NCI-H1105 (cell line): Measurements from ENCODE around the gene CHTF18.
"Not testable (repeated sequence)": the region's sequence is repeated elsewhere in the genome, so short reads cannot be mapped to it uniquely, and the experiment has no call there.

ENCODE experiments used
- DNase-seq: peaks from one replicate; lab custom pipeline; 2025; lab: John Stamatoyannopoulos, UW

The CHTF18 gene

GRCh38 chr16:788399-789126, at the start of gene CHTF18:
Gene CHTF18, plus strand, starts transcription at chr16:788620. Its CDS starts 65 bp downstream, at chr16:788685.
- DNase-seq: peak; percentile 75

- DNase-seq: no peak
Measured at GRCh38 chr16:739560-740458, 48.6 kb upstream of the CHTF18 start.

DNA sequence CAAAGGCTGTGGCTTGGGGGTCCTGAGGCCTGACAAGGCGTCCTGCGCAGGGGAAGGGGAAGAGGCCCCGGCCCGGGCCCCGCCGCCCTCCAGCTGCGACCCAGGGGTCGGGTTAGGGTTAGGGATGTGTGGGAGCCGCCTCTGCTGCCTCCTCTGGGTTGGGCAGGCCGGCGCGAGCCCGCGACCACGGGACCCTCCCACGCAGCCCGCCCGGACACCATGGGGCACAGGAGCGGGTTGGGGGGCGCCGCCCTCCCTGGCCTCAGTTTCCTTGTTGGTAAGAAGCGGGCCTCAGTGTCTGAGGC, 48.0 kb upstream of the CHTF18 start:
- DNase-seq: no peak

- DNase-seq: peak; percentile 68
Measured at GRCh38 chr16:740764-741505, 47.5 kb upstream of the CHTF18 start, which contains the start of gene CIAO3. Gene CIAO3, minus strand, starts transcription at chr16:740997. Its CDS starts 12 bp downstream, at chr16:740985.

GRCh38 chr16:741986-742629, 46.3 kb upstream of the CHTF18 start:
- DNase-seq: no peak

DNA sequence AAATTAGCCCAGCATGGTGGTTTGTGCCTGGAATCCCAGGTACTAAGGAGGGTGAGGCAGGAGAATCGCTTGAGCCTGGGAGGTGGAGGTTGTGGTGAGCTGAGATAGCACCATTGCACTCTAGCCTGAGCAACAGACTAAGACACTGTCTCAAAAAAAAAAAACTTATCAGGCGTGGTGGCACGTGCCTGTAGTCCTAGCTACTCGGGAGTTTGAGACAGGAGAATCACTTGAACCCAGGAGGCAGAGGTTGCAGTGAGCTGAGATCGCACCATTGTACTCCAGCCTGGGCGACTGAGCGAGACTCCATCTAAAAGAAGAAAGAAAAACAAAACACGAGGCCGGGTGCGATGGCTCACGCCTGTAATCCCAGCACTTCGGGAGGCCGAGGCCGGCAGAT, 45.5 kb upstream of the CHTF18 start:
- not testable (repeated sequence) for DNase-seq

GRCh38 chr16:743794-744500, 44.5 kb upstream of the CHTF18 start:
- no peak for DNase-seq

GRCh38 chr16:745739-746138, 42.7 kb upstream of the CHTF18 start:
- DNase-seq: no peak

DNA sequence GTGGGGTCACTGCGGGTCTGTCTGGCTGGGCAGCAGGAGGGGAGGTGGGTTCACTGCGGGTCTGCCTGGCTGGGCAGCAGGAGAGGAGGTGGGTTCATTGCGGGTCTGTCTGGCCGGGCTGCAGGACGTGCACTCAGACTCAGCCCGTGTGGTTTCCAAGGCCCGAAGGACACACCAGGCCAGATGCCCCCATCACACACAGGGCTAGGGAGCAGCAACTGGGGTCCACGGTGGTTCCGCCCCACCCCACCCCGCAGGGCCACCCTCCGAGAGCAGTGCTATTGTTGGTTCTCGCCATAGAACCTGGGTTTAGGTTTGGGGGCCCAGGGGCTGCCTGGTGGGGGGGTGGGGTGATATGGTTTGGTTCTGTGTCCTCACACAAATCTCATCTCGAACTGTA, 41.8 kb upstream of the CHTF18 start:
- DNase-seq: no peak

DNA sequence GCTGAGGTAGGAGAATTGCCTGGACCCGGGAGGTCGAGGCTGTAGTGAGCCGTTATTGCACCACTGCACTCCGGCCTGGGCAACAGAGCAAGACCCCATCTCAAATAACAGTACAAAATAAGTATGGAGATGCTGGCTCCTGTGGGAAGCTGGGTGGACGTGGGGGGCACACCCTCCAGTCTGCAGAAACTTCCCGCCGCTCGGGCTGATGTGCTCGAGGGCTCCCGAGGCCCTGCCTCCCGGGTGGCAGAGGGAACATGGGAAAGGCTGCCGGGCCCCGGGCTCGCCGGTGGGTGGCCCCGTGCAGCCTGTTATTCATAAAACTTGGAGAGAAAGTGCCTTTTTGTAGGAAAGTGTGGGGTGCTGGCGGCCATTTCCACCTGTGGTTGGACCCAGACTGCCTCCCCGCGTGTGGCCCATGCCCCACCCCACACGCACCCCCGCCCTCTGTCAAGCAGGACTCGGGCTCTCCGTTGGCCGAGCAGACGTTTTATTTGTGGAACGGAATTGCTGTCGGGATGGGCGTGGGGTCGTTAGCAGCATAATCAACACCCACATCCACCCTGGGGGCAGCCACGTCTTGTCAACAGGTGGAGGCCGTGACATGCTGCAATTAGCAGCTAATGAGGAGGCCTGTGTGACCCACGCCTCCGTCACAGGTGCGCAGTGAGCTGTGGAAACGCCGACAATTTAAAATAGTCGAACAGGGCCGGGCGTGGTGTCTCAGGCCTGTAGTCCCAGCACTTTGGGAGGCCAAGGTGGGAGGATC, 40.3 kb upstream of the CHTF18 start:
- no peak for DNase-seq

DNA sequence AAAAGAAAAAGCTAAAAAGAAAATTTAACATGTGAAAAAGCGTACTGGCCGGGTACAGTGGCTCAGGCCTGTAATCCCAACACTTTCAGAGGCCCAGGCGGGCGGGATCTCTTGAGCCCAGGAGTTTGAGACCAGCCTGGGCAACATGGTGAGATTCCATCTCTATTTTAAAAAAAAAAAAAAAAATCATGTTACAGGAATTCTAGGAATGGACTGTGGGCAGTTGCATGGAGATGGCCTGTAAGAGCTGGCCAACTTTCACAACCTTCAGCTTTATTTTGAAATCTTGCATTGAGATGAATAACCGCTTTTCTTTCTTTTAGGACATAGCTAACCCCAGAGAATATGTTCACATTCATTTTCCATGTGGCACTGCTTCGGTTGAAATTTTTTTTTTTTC, 39.4 kb upstream of the CHTF18 start:
- DNase-seq: no peak

DNA sequence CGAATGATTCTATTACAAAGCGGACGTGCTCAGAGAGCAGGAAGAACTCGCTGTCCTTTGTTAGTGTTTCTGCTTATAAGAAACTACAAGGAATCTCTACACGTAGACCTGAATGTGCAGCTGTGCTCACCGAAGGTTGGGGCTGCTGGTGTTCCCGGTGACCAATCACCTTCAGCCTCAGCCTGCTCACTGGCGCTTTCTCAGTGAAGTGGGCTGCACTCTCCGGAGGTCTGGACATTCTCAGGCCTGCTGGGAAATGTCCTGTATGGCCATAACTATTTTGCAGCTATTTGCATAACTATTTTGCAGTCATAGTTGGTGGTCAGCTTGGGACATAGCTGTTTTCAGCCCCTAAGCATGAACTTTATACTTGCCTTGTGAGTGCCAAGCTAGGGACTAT, 37.9 kb upstream of the CHTF18 start:
- DNase-seq: no peak

- no peak for DNase-seq
Measured at GRCh38 chr16:751152-752006, 37.0 kb upstream of the CHTF18 start.

DNA sequence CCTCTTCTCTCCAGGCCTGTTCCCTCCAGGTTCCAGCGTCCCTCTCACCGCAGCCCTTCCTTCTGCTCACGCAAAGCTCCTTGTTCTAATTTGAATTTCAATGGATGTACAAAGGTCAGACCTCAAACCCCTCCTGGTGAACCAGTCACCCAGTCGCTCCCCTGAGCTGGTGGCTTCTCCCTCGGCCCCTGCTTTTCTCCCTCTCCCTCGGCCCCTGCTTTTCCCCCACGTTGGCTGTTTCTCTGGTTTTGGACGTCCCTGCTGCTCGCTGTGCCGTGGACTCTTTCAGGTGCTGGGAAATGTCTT, 36.5 kb upstream of the CHTF18 start:
- DNase-seq: no peak

DNA sequence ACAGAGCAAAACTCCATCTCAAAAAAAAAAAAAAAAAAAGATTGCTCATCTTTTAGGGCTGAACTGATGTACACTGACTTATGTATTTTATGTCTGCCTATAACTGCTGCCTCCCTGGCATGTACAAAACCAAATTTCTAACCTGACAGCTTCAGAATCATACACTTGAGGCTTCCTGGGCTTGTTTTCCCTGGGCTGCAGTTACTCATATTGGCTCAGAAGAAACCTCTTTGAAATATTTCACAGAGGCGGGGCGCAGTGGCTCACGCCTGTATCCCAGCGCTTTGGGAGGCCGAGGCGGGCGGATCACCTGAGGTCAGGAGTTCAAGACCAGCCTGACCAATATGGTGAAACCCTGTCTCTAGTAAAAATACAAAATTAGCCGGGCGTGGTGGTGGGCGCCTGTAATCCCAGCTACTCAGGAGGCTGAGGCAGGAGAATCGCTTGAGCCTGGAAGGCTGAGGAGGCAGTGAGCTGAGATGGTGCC, 34.3 kb upstream of the CHTF18 start:
- DNase-seq: not testable (repeated sequence)

DNA sequence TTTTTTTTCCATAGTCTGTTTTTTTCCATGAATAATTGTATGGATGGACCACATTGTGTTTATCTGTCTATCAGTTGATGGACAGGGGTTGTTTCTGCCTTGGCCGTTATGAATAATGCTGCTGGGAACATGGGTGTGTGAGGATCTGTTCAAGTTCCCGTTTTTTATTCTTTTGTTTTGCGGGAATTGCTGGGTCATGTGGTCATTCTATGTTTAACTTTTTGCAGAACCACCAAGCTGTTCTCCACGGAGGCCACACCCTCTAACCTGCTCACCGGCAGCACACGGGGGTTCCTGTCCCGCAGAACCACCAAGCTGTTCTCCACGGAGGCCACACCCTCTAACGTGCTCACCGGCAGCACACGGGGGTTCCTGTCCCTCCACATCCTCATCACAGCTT, 33.8 kb upstream of the CHTF18 start:
- no peak for DNase-seq

DNA sequence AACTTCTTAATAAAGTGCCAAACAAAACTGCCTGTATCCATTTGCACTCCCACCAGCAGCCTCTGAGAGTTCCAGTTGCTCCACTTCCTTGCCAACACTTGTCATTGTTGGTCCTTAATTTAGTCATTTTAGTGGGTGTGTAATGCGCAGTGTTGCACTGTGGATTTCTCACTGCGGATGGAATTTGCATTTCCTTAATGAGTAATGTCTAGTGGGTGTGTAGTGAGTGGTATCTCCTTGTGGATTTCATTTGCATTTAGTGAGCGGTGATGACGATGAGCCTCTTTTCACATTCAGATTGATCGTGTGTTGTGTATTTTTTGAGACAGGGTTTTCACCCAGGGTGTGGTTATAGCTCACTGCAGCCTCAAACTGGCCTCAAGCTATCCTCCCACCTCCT, 32.0 kb upstream of the CHTF18 start:
- no peak for DNase-seq

DNA sequence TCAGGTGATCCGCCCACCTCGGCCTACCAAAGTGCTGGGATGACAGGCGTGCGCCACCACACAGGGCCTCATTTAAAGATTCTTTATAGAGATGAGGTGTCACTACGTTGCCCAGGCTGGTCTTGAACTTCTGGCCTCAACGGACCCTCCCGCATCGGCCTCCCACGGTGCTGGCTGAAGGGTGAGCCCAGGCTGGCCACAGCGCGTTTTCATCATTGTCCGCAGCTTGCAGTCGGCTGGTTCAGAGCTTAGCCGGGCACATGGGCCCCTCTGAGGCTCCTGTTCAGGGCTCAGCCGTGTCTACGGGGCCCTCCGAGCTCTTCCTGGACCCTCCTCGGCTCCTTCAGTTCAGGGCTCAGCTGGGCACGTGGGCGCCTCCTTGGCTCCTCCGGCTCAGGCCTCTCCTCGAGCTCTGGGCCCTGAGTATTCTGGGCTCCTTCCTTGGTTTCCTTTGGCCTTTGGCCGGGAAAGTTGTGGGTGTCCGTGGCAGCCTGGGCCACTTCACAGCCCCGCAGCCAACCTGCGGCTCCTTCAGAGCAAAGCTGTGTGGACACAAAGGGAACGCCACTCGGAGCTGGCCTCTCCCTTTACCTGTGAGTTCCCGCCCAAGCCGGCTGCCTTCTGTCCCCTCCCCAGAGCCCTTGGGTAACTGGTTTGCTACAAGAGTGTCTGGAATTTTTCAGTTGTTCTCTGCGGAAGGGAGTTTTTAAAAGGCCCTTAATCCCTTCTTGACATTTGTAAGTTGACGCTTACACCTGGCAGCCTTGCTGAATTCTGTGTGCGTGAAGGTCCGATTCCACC, 29.1 kb upstream of the CHTF18 start:
- no peak for DNase-seq

DNA sequence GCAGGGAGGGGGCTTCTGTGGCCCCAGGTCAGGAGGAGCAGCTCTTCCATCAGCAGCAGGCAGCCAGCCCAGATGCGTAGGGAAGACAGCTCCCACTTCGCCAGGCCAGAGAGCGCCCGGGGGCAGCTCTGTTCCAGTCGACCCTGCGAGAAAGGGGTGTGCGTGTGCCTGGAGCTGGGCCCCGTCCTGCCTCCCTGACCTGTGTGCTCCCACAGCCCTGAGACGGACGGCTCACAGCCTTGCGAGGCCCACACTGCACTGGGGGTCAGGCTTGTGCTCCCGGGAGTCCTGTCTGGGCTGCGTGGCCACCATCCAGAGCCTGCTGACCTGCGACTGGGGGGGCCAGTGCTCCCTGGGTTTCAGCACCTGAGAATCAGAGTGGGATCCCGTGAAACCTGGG, 28.4 kb upstream of the CHTF18 start:
- DNase-seq: no peak
